GM12891 (cell line): Measurements from ENCODE around the gene SIRPG.
"Not testable (repeated sequence)": the region's sequence is repeated elsewhere in the genome, so short reads cannot be mapped to it uniquely, and the experiment has no call there.

Experiments
- DNase-seq: peaks from one replicate; pipeline ENCODE4 v3.0.0; 2011; ENCODE audit warnings: low spot score; ENCODE audit not compliant: insufficient read length
- FAIRE-seq: peaks from 2 replicates; lab custom pipeline; 2011; peaks lifted over from hg19 to GRCh38; lab: Jason Lieb, UNC
- PAX5 ChIP-seq: IDR thresholded peaks from 2 replicates; pipeline ENCODE4 v1.6.1; 2011; ENCODE audit warnings: low read length, moderate library complexity, mild to moderate bottlenecking; ENCODE audit not compliant: insufficient read depth, severe bottlenecking
- POLR2A ChIP-seq: IDR thresholded peaks from 2 replicates; pipeline ENCODE4 v1.6.1; 2011; ENCODE audit warnings: low read depth, low read length, control low read depth
- POLR2AphosphoS5 ChIP-seq: IDR thresholded peaks from 2 replicates; pipeline ENCODE4 v1.6.1; 2011; ENCODE audit warnings: low read depth, low read length, control low read depth
- POU2F2 ChIP-seq: IDR thresholded peaks from 2 replicates; pipeline ENCODE4 v1.6.1; 2011; ENCODE audit warnings: low read depth, mild to moderate bottlenecking, control low read depth, low read length, moderate library complexity
- SPI1 ChIP-seq: IDR thresholded peaks from 2 replicates; pipeline ENCODE4 v1.6.1; 2011; ENCODE audit warnings: low read depth, low read length, control low read depth
- TAF1 ChIP-seq: IDR thresholded peaks from 2 replicates; pipeline ENCODE4 v1.6.1; 2011; ENCODE audit warnings: low read depth, low read length, control low read depth

The SIRPG gene

GRCh38 chr20:1627200-1627550 is 30.4 kb downstream of the SIRPG start:
- FAIRE-seq (no peak), DNase-seq (no peak)
- no peak for TF ChIP-seq PAX5
- TF ChIP-seq POLR2AphosphoS5 = no peak
- TF ChIP-seq SPI1 = no peak
- TF ChIP-seq TAF1 = no peak
- no peak for TF ChIP-seq POLR2A
- no peak for TF ChIP-seq POU2F2

DNA sequence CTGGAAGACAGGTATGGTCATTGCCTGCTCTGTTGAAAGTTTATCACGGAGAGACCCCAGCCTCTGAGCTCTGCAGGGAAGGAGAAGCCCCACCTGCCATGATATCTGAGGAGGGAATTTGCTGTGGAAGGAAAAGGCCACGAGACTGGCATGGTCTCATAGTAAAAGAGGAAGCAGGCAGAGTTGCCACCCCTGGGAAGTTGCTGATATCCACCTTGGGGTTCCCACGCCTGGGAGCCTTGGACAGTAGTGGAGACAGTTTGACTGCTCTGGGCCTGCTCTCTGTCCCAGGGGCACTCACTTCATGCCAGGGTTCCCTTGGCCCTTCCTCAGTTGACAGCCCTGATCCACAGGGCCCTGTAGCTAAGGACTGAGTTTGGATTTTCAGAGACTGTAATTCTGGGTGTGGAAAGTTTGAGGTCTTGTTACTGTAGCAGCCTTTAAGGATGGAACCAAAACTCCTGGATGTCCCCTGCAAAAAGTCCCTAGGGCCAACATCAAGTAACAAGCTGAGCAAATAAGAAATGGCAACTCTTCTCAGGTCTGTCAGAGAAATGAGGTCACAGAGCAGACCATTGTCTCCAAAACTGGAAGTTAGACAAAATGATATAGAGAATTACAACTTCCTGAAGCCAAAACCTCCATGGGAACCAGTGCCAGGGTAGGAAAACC is 30.9 kb downstream of the SIRPG start:
- FAIRE-seq (no peak), DNase-seq (no peak)
- no peak for TF ChIP-seq PAX5
- TF ChIP-seq TAF1 = no peak
- peak; percentile 44 for TF ChIP-seq SPI1

GRCh38 chr20:1625083-1625690 is 32.4 kb downstream of the SIRPG start:
- TF ChIP-seq PAX5 (no peak), SPI1 (no peak), POLR2AphosphoS5 (no peak), POLR2A (no peak), TAF1 (no peak), POU2F2 (no peak)
- FAIRE-seq (no peak), DNase-seq (no peak)

- FAIRE-seq (no peak), DNase-seq (no peak)
- no peak for TF ChIP-seq PAX5
- no peak for TF ChIP-seq POLR2A
- TF ChIP-seq POLR2AphosphoS5 = no peak
- no peak for TF ChIP-seq POU2F2
- TF ChIP-seq SPI1 = no peak
- no peak for TF ChIP-seq TAF1
Measured at GRCh38 chr20:1623501-1624205, 33.9 kb downstream of the SIRPG start.

GRCh38 chr20:1622450-1622849 is 35.1 kb downstream of the SIRPG start:
- DNase-seq = no peak
- peak; percentile 63 for FAIRE-seq
- TF ChIP-seq PAX5 (no peak), SPI1 (peak; percentile 92), POLR2AphosphoS5 (no peak)

DNA sequence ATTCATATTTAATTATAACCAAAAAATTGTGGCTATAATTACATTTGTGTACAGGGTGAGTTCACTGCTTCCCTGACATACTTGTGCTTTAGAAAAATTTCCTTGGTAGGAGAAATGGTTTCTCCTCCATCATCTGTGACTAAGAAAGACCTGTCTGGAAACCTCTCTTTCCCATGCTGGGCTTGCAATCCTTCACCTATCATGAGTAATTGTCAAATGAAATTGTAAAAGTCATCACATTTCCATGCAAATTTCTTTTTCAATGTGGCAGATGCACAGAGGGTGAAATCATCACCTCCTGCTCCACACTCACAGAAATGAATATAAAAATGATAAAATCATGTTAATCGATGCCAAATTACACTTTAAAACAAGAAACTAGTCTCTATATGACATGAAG is 36.3 kb downstream of the SIRPG start:
- DNase-seq (no peak), FAIRE-seq (no peak)
- TF ChIP-seq POU2F2 (no peak), POLR2AphosphoS5 (no peak), POLR2A (no peak), TAF1 (no peak), SPI1 (no peak), PAX5 (no peak)

DNA sequence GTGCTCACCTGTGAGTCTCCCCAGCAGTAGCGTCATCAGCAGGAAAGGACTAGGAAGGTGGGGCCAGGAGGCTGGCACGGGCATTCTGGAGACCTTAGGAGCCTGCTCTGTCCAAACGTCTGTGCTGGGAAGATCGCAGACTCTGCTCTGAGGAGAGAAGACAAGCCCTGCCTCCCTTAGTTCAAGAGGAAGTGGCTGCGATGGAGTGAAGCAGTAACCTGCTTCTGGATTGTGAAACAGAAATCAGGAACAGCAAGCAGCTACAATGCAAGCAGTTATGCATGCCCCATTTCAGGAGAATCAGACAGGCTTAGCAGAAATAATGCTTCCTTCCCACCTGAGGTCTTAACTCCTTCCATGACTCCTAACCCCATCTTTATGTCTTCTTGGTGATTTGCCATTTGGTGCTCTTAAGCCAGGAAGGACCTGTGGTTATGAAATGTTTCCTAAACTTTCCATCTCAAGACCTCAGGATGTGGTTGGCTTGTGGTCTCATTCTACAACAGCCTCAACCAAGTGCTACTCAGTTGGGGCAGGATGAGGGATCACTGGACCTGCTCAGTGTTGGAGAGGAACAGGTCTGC is 37.6 kb downstream of the SIRPG start, which contains the start of gene SIRPB1:
TSS of gene SIRPB1 (minus strand) at position 149 of the 584 bp plus-strand sequence. CDS start at position 84, 65 bp downstream.
- no peak for FAIRE-seq
- TF ChIP-seq POLR2AphosphoS5 = no peak
- TF ChIP-seq SPI1 = peak; percentile 81
- DNase-seq = no peak

DNA sequence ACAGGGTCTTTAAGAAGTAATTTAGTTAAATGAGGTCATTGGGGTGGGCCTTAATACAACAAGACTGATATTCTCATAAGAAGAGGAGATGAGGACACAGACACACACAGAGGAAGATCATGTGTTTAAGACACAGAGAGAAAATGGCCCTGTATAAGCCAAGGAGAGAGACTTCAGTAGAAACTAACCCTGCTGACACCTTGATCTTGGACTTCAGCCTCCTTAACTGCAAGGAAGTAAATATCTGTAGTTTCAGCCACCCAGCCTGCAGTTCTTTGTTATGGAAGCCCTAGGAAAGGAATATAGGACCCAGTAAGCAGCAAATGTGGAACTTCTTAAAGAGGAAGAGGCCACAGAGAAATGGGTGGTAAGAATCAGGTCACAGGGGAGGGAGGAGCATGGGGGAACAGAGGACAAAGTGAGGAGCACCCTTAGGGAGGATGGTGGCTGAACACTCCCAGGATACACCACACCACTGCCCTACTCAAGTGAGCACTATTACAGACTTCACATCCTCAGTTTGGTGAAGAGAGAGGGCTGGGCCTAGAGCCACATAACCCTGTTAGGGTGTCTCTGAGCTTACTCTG is 38.5 kb downstream of the SIRPG start:
- TF ChIP-seq POLR2AphosphoS5 (no peak), PAX5 (no peak), POLR2A (no peak), TAF1 (no peak), SPI1 (0 out of 2 replicates have a peak, but pooled peaks have one; percentile 24), POU2F2 (no peak)
- FAIRE-seq (no peak), DNase-seq (no peak)

GRCh38 chr20:1618479-1618878 is 39.1 kb downstream of the SIRPG start:
- TF ChIP-seq POU2F2 (no peak), PAX5 (no peak), SPI1 (no peak), POLR2AphosphoS5 (no peak), POLR2A (no peak), TAF1 (no peak)
- DNase-seq (no peak), FAIRE-seq (no peak)

- TF ChIP-seq TAF1 (no peak), POLR2A (no peak), SPI1 (no peak), PAX5 (no peak), POU2F2 (no peak)
- DNase-seq (no peak), FAIRE-seq (no peak)
Measured at GRCh38 chr20:1616858-1617434, 40.6 kb downstream of the SIRPG start.

DNA sequence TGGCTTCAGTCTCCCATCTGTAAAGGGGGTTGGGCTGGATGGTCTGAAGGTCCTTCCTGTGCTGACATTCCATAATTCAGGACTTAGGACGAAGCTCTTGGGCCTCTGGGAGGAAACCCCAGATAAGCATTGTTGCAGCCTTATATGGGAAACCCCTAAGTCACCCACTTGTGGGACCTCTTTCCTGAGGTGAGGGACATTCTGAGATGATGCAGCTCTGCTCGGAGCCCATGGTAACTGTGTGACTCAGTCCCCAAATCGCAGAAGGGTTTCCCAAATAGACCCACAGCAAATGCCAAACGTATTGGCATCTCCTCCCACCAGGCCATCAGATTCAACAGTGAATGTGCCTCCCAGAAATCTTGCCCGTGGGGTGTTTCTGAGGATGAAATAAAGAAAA is 47.2 kb downstream of the SIRPG start:
- FAIRE-seq, DNase-seq: not testable (repeated sequence)

- FAIRE-seq = peak; percentile 54
- not testable (repeated sequence) for DNase-seq
Measured at GRCh38 chr20:1608678-1609347, 48.8 kb downstream of the SIRPG start.
